SK-N-MC (cell line): Measurements from ENCODE around the gene MMP14.

ENCODE experiments used
- EZH2 ChIP-seq: fragments of 200-600 bp; sonication (generic); IDR thresholded peaks from one replicate; pipeline ENCODE4 v1.6.1; 2017; ENCODE audit warnings: antibody characterized with exemption
- POLR2AphosphoS5 ChIP-seq: IDR thresholded peaks from 2 replicates; pipeline ENCODE4 v1.6.1; 2012; ENCODE audit warnings: mild to moderate bottlenecking, low read depth, low read length, borderline replicate concordance

DNA sequence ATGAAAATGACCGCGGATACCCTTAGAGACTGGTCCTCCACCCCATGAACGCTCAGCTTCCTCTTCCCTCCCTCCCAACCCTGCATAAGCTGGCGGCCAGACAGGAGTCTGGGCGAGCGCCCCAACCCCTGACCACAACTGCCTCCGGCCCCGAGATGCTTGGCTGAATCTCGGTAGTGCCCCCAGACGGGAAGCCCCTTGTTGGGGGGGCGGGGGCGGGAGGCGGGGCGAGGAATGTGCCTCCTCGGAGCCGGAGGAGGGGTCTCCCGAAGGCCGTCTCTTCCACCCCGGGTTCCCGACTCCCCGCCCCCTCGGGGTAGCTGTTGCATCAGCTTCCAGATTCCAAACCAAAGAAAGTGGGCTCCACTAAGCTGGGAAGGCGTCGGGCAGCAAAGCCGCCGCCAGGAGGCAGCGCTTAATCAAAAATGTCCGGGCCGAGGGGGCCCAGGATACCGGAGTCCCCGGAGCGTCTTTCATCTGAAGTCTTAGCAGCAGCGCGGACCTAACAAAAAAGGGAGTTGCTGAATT is 13.8 kb upstream of the MMP14 start:
- TF ChIP-seq POLR2AphosphoS5 (no peak), EZH2 (no peak)
